CD4-positive, alpha-beta T cell (primary cell): Measurements from ENCODE around the gene BTBD3. TPM values are rescaled to one million over a fixed set of nuclear protein-coding genes. Genes with fewer than 3 reads are reported as not detected.

ENCODE experiments used
- ATAC-seq: fragments of 200-7000 bp; cut with Tn5 transposase; one replicate; pipeline ENCODE4 v1.10.0; 2022; ENCODE audit warnings: mild to moderate bottlenecking; ENCODE audit not compliant: poor library complexity
- CTCF ChIA-PET: fragments of 350-600 bp; sonication (Branson Sonifier 250); formaldehyde crosslinking; loops from one replicate; lab custom pipeline; 2021; ENCODE audit warnings: antibody characterized with exemption, inconsistent platforms; lab: Charles Lee
- POLR2A ChIA-PET: fragments of 350-600 bp; sonication (Branson Sonifier 250); formaldehyde crosslinking; loops from one replicate; lab custom pipeline; 2021; ENCODE audit warnings: antibody characterized with exemption, inconsistent platforms; lab: Charles Lee
- DNase-seq, 14 experiments: peaks; one replicate each; pipeline ENCODE4 v3.0.0-alpha.2; 2013 to 2020; ENCODE audit warnings: mixed read lengths in 2 of 14
- H3K27ac ChIP-seq, 2 donors: one replicate each; pipeline versions ENCODE4 v1.5.1 to v1.7.0; 2013; ENCODE audit warnings: low read length in 2 of 2, low read depth in 1 of 2, mild to moderate bottlenecking in 1 of 2
- H3K27me3 ChIP-seq, 2 experiments: 1 replicate in 1 of 2; 2 replicates in 1 of 2; pipeline versions ENCODE4 v1.6.1 to v1.7.0; 2013; ENCODE audit warnings: low read length in 2 of 2, control low read depth in 1 of 2, mild to moderate bottlenecking in 1 of 2, moderate library complexity in 1 of 2; ENCODE audit not compliant: insufficient read depth in 2 of 2, control insufficient read depth in 1 of 2
- H3K36me3 ChIP-seq: one replicate; pipeline ENCODE4 v1.6.1; 2013; ENCODE audit warnings: low read length, control low read depth; ENCODE audit not compliant: insufficient read depth
- H3K4me1 ChIP-seq: one replicate; pipeline ENCODE4 v1.6.1; 2013; ENCODE audit warnings: low read length, control low read depth; ENCODE audit not compliant: insufficient read depth
- H3K4me3 ChIP-seq: one replicate; pipeline ENCODE4 v1.5.1; 2013; ENCODE audit warnings: mild to moderate bottlenecking, low read length, moderate library complexity
- H3K9me3 ChIP-seq, 2 experiments: 1 replicate in 1 of 2; 2 replicates in 1 of 2; pipeline versions ENCODE4 v1.6.1 to v1.7.0; 2013; ENCODE audit warnings: low read length in 2 of 2, mild to moderate bottlenecking in 2 of 2, control low read depth in 1 of 2, moderate library complexity in 1 of 2; ENCODE audit not compliant: control insufficient read depth in 1 of 2, insufficient read depth in 1 of 2
- H3K27ac Mint-ChIP-seq: one replicate; pipeline ENCODE4 v1.8.0; 2020; ENCODE audit warnings: mixed read lengths
- H3K27me3 Mint-ChIP-seq: one replicate; pipeline ENCODE4 v1.8.0; 2021; ENCODE audit warnings: mixed read lengths
- H3K36me3 Mint-ChIP-seq: one replicate; pipeline ENCODE4 v1.8.0; 2021; ENCODE audit warnings: low read depth, mixed read lengths
- H3K4me1 Mint-ChIP-seq: one replicate; pipeline ENCODE4 v1.8.0; 2021; ENCODE audit warnings: low read depth, mixed read lengths
- H3K4me3 Mint-ChIP-seq: one replicate; pipeline ENCODE4 v1.8.0; 2020; ENCODE audit warnings: mild to moderate bottlenecking, mixed read lengths
- H3K9me3 Mint-ChIP-seq: one replicate; pipeline ENCODE4 v1.8.0; 2020; ENCODE audit warnings: mixed read lengths
- CTCF ChIP-seq: fragments of 200-600 bp; IDR thresholded peaks from one replicate; pipeline ENCODE4 v1.8.0; 2022; ENCODE audit warnings: antibody characterized with exemption, mild to moderate bottlenecking
- intact Hi-C, 2 experiments: fragments of 100-400 bp; cut with DNase I in 1 of 2; cut with micrococcal nuclease in 1 of 2; formaldehyde crosslinking; loops; one replicate each; pipeline versions ENCODE4 v1.15.1 to v1.9.0; 2023 to 2025; cut with DNase I, micrococcal nuclease
- total RNA-seq, 174 experiments: library from RNA in 2 of 174; stranded (reverse) in 2 of 174; gene quantifications; one replicate each; pipeline ENCODE4 v1.2.3 and lab custom pipeline; 2021 to 2026

Gene BTBD3
- total RNA-seq, 2 experiments from 2014 or later: 1.0 to 3.9 TPM

DNA sequence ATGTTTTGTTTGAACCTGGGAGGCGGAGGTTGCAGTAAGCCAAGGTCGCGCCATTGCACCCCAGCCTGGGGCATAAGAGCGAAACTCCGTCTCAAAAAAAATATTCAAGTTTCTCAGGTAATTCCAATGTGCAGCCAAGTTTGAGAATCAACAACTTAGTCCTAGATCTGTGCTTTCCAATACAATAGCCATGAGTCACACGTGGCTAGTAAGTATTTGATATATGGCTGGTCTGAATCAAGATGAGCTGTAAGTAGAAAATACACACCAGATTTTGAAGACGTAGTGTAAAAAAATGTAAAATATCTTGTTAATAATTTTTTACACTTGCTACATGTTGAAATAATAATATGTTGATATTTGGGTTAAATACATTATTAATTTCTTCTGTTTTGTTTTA, 35.0 kb upstream of the BTBD3 start:
- CTCF ChIA-PET: no interaction called here
- Mint-ChIP-seq H3K36me3 (no peaks in the 10 kb centered on the region), H3K4me3 (no peak overlapping the region), H3K27me3 (peaks cover 26% of the 10 kb centered on the region), H3K4me1 (no peaks in the 10 kb centered on the region), H3K27ac (no peak overlapping the region), H3K9me3 (no peaks in the 10 kb centered on the region)
- no peaks in the 10 kb centered on the region for H3K4me1 ChIP-seq
- no peak for ATAC-seq
- no peaks in the 10 kb centered on the region for H3K27me3 ChIP-seq
- DNase-seq: no peak
- H3K9me3 ChIP-seq: no peaks in the 10 kb centered on the region
- POLR2A ChIA-PET: no interaction called here
- intact Hi-C loops: no loop called here
- H3K4me3 ChIP-seq: no peak overlapping the region
- no peaks in the 10 kb centered on the region for H3K36me3 ChIP-seq
- TF ChIP-seq CTCF: no peak
- H3K27ac ChIP-seq: no peak overlapping the region

DNA sequence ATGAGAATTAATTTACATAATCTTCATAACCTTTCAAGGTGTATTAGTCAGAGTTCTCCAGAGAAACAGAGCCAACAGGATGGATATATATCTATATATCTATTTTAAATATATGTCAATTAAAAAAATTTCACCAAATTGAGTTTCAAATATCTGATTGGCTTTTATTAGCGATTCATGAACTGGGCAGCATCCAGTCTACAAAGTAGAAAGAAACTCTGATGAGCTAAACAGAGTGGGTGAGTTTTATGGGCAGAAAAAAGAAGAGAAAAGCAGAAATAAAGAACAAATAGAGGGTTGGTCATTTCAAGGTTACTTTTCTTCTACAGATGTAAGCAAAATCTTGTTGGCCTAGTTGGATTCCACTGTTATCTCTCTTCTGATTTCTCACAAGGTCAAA, 29.0 kb upstream of the BTBD3 start:
- H3K4me1 ChIP-seq: no peaks in the 10 kb centered on the region
- H3K4me3 Mint-ChIP-seq: peak overlapping the region; percentile 11
- peaks cover 3 to 6% of the 10 kb centered on the region in 2 experiments for H3K27me3 ChIP-seq
- H3K9me3 ChIP-seq: no peaks in the 10 kb centered on the region
- ATAC-seq: no peak
- no peak for TF ChIP-seq CTCF
- no peaks in the 10 kb centered on the region for H3K9me3 Mint-ChIP-seq
- ChIA-PET POLR2A (no interaction called here), CTCF (no interaction called here)
- H3K27me3 Mint-ChIP-seq: peaks cover 32% of the 10 kb centered on the region
- no peak overlapping the region for H3K27ac ChIP-seq
- H3K36me3 Mint-ChIP-seq: no peaks in the 10 kb centered on the region
- no peak overlapping the region for H3K4me3 ChIP-seq
- intact Hi-C loops: no loop called here
- no peak overlapping the region for H3K27ac Mint-ChIP-seq
- H3K36me3 ChIP-seq: no peaks in the 10 kb centered on the region
- no peak for DNase-seq
- peaks cover 23% of the 10 kb centered on the region for H3K4me1 Mint-ChIP-seq

DNA sequence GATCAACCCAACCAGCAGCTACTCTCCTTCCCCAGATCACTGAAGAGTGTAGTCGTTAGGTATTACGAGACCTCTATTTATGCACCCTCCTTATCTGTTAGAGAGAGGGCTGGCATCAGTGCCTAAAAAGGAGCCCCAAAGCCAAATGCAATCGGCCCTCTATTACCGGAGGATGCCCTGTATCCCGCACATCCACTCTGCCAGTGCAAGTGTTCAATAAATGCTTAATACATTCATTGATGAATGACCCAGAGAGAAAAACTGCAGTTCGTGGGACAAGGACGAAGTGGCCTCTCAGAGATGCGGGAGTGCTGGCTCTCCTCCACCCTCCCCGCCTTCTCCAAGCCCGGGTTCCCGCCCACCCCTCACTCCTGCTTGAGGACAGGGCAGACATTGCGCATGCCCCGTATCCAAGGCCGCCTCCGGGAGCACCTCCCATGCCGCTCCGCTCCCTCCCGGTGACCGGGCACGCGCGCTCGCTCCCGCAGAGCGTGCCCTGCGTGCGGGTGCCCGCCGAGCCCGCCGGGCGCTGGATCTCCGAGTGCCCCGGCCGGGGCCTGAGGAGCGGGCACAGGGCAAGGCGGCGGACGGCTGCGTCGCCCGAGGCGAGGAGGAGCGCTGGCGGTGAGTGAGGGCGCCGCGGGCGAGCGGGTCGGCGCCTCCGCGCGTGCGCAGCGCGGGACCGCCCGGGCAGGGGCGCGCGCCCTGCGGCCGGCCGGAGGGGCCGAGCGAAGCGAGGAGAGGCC, 27.2 kb upstream of the BTBD3 start:
- H3K4me1 Mint-ChIP-seq: peaks cover 25% of the 10 kb centered on the region
- H3K9me3 ChIP-seq: no peaks in the 10 kb centered on the region
- DNase-seq: peak in 11 of 14 experiments; percentile 4 to 66 (median 39)
- peak; percentile 54 for ATAC-seq
- peaks cover 3 to 6% of the 10 kb centered on the region in 2 experiments for H3K27me3 ChIP-seq
- H3K9me3 Mint-ChIP-seq: no peaks in the 10 kb centered on the region
- intact Hi-C loops: loop anchor here in 1 of 2 experiments (10.0 kb wide), 2 partner anchors 1856 to 1894 kb away; partner anchors contain the start of genes ANKEF1, ESF1 and NDUFAF5
- ChIA-PET CTCF (no interaction called here), POLR2A (no interaction called here)
- H3K36me3 Mint-ChIP-seq: no peaks in the 10 kb centered on the region
- no peaks in the 10 kb centered on the region for H3K36me3 ChIP-seq
- no peak for TF ChIP-seq CTCF
- H3K4me3 Mint-ChIP-seq: peak overlapping the region; percentile 94
- H3K27ac ChIP-seq: no peak overlapping the region
- peaks cover 16% of the 10 kb centered on the region for H3K27me3 Mint-ChIP-seq
- H3K4me3 ChIP-seq: peak overlapping the region; percentile 48
- no peaks in the 10 kb centered on the region for H3K4me1 ChIP-seq
- peak overlapping the region; percentile 29 for H3K27ac Mint-ChIP-seq
